ENCODE measurements around the gene PPIH. TPM values are rescaled to one million over a fixed set of nuclear protein-coding genes. Genes with fewer than 3 reads are reported as not detected.
"Not testable (repeated sequence)": the region's sequence is repeated elsewhere in the genome, so short reads cannot be mapped to it uniquely, and the experiment has no call there.

Gene PPIH
- total RNA-seq, 1 donor from 2014 or later: 23.5 TPM

DNA sequence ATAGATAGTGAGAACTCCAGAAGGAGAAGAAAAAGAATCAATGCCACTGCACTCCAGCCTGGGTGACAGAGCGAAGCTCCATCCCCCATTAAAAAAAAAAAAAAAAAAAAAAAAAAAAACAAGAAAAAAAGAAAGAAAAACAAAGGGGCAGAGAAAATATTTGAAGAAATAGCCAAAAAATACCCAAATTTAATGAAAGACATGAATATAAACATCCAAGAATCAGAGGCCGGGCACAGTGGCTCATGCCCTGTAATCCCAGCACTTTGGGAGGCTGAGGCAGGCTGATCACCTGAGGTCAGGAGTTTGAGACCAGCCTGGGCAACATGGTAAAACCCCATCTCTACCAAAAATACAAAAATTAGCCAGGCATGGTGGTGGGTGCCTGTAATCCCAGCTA is 64.2 kb downstream of the PPIH start:
- H3K4me1 ChIP-seq (ENCODE audit: control insufficient read depth in 3 of 3, insufficient read depth in 3 of 3, low read length in 3 of 3); H3K27ac ChIP-seq (ENCODE audit: low read depth, low read length); H3K36me3 ChIP-seq (ENCODE audit: control insufficient read depth in 3 of 3, insufficient read depth in 3 of 3, low read length in 3 of 3); H3K9me3 ChIP-seq (ENCODE audit: control insufficient read depth in 3 of 3, low read length in 3 of 3); H3K9ac ChIP-seq (ENCODE audit: low read depth in 1 of 3, low read length in 3 of 3); H3K4me3 ChIP-seq (ENCODE audit: low read length in 3 of 3); H3K27me3 ChIP-seq (ENCODE audit: control insufficient read depth in 3 of 3, insufficient read depth in 3 of 3, low read length in 3 of 3): not testable (repeated sequence)

- no peaks in the 10 kb centered on the region for H3K27me3 ChIP-seq (ENCODE audit: control insufficient read depth in 3 of 3, insufficient read depth in 3 of 3, low read length in 3 of 3)
- no peaks in the 10 kb centered on the region for H3K4me1 ChIP-seq (ENCODE audit: control insufficient read depth in 3 of 3, insufficient read depth in 3 of 3, low read length in 3 of 3)
- no peak overlapping the region for H3K27ac ChIP-seq (ENCODE audit: low read depth, low read length)
- H3K4me3 ChIP-seq (ENCODE audit: low read length in 3 of 3): no peak overlapping the region
- no peaks in the 10 kb centered on the region for H3K36me3 ChIP-seq (ENCODE audit: control insufficient read depth in 3 of 3, insufficient read depth in 3 of 3, low read length in 3 of 3)
- H3K9ac ChIP-seq (ENCODE audit: low read depth in 1 of 3, low read length in 3 of 3): no peak overlapping the region
- no peaks in the 10 kb centered on the region for H3K9me3 ChIP-seq (ENCODE audit: control insufficient read depth in 3 of 3, low read length in 3 of 3)
Observed at GRCh38 chr1:42723511-42723910, 65.3 kb downstream of the PPIH start.

- not testable (repeated sequence) for H3K4me1 ChIP-seq (ENCODE audit: control insufficient read depth in 3 of 3, insufficient read depth in 3 of 3, low read length in 3 of 3); H3K4me3 ChIP-seq (ENCODE audit: low read length in 3 of 3); H3K36me3 ChIP-seq (ENCODE audit: control insufficient read depth in 3 of 3, insufficient read depth in 3 of 3, low read length in 3 of 3); H3K9me3 ChIP-seq (ENCODE audit: control insufficient read depth in 3 of 3, low read length in 3 of 3); H3K27ac ChIP-seq (ENCODE audit: low read depth, low read length); H3K27me3 ChIP-seq (ENCODE audit: control insufficient read depth in 3 of 3, insufficient read depth in 3 of 3, low read length in 3 of 3); H3K9ac ChIP-seq (ENCODE audit: low read depth in 1 of 3, low read length in 3 of 3)
Observed at GRCh38 chr1:42725820-42726219, 67.6 kb downstream of the PPIH start.

Other genes starting within 250 kb of the PPIH start
- under 0.01 TPM for gene ZMYND12, start 202.4 kb upstream of the PPIH start, total RNA-seq
- gene PPCS, start 201.9 kb upstream of the PPIH start, total RNA-seq: 19.8 TPM
- 1.0 TPM for gene CCDC30, start 195.1 kb upstream of the PPIH start, total RNA-seq
- 403 TPM for gene YBX1, start 24.0 kb downstream of the PPIH start, total RNA-seq
- gene CLDN19, start 81.8 kb downstream of the PPIH start, total RNA-seq: 1.6 TPM
- gene P3H1, start 108.6 kb downstream of the PPIH start, total RNA-seq: 50.6 TPM
- 5.7 TPM for gene C1orf50, start 108.8 kb downstream of the PPIH start, total RNA-seq
- gene TMEM269, start 126.6 kb downstream of the PPIH start, total RNA-seq: 0.52 TPM
- 5.2 TPM for gene ERMAP, start 158.7 kb downstream of the PPIH start, total RNA-seq
- 34.4 TPM for gene SVBP, start 159.0 kb downstream of the PPIH start, total RNA-seq
- gene ZNF691, start 188.2 kb downstream of the PPIH start, total RNA-seq: 13.0 TPM

Measured in skeletal muscle tissue (tissue), 4 donors.